Sigmoid colon (tissue), 4 donors: ENCODE results near the gene KRT78.

Source experiments
- EP300 ChIP-seq, 4 donors: sonication (generic); formaldehyde crosslinking; IDR thresholded peaks; one replicate each; pipeline ENCODE4 v1.6.1; 2017; ENCODE audit warnings: antibody characterized with exemption in 4 of 4
- POLR2A ChIP-seq, 2 donors: fragments of 450-650 bp; IDR thresholded peaks; one replicate each; pipeline ENCODE4 v1.6.1; 2016; ENCODE audit warnings: antibody characterized with exemption in 2 of 2, mild to moderate bottlenecking in 2 of 2, moderate library complexity in 2 of 2
- POLR2AphosphoS5 ChIP-seq, 4 donors: sonication (generic); formaldehyde crosslinking; IDR thresholded peaks; one replicate each; pipeline ENCODE4 v1.6.1; 2017; ENCODE audit warnings: antibody characterized with exemption in 4 of 4
- TF ChIP-seq, protein P1 (sequence below), 4 experiments: fragments of 450-650 bp in 3 of 4; fragments of 200-600 bp in 1 of 4; IDR thresholded peaks; one replicate each; pipeline ENCODE4 v1.5.1; 2016 to 2019; ENCODE audit warnings: antibody characterized with exemption in 4 of 4, mild to moderate bottlenecking in 3 of 4, moderate library complexity in 2 of 4

DNA sequence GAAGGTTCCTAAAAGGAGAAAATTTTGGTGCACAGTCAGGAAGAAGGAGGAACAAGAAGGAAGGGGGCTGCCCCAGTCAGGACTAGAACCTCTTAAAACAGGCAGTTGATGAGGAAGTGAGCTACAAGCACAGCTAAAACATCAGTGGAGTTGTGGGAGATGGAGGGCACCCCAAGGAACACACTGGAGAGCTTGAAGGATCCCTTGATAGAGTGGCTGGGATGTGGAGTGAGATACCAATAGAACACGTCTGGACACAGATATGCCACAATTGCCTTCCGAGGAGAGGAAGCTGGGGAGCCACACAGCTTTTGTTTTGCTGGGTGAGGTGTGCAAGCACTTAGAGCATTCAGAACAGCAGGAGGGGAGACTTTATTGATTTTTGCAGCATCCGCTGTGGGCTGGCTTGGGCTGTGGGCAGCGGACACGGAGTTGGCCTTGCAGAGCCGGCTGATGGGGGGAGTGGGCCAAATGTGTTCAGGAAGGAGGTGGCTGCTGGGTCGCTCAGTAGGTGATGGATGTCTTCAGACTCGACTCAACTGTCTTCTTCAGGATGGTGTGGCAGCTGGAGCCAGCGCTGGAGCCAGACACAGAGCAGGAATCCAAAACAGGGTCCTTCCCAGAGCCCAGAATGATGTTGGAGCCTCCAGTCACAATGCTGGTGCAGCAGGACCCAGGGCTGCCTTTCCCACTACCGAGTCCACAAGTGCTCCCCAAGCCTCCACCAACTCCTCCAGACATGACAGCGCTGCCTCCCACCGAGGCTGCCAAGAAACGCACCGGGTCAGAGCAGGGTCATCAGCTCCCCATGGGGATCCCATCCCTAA, 10.0 kb downstream of the KRT78 start:
- TF ChIP-seq, protein P1, sequence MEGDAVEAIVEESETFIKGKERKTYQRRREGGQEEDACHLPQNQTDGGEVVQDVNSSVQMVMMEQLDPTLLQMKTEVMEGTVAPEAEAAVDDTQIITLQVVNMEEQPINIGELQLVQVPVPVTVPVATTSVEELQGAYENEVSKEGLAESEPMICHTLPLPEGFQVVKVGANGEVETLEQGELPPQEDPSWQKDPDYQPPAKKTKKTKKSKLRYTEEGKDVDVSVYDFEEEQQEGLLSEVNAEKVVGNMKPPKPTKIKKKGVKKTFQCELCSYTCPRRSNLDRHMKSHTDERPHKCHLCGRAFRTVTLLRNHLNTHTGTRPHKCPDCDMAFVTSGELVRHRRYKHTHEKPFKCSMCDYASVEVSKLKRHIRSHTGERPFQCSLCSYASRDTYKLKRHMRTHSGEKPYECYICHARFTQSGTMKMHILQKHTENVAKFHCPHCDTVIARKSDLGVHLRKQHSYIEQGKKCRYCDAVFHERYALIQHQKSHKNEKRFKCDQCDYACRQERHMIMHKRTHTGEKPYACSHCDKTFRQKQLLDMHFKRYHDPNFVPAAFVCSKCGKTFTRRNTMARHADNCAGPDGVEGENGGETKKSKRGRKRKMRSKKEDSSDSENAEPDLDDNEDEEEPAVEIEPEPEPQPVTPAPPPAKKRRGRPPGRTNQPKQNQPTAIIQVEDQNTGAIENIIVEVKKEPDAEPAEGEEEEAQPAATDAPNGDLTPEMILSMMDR (IDR thresholded peaks at IDR 0.05): no peak
- TF ChIP-seq POLR2A (IDR thresholded peaks at IDR 0.05): no peak
- TF ChIP-seq EP300 (IDR thresholded peaks at IDR 0.05): no peak
- no peak for TF ChIP-seq POLR2AphosphoS5 (IDR thresholded peaks at IDR 0.05)
